Measurements from ENCODE around the gene ABCA8. TPM values are rescaled to one million over a fixed set of nuclear protein-coding genes. Genes with fewer than 3 reads are reported as not detected.

The ABCA8 gene
- total RNA-seq, 1 experiment from 2014 or later, result 0.15 TPM

DNA sequence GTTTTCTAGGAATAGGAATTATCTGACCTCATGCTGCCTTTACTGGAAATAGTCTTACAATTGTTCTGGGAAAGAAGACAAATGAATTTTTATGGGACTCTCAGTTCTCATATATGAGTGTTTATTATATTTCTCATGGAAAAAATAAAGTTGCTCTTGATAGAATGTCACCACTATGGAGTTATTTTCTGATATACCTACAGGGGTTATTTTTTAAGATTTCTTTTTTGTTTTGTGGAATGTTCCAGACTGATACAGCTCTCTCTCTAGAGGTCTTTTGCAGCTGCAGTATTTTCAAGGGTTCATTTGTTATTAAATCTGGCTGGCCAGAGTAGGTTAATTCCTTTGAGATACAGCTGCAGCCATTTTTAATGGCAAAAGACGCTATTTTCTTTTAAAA lies 100.7 kb downstream of the ABCA8 start:
- Mint-ChIP-seq H3K4me1 (peaks cover 6% of the 10 kb centered on the region), H3K27ac (no peak overlapping the region), H3K27me3 (ENCODE audit: low read depth) (no peaks in the 10 kb centered on the region), H3K9me3 (peaks cover 29% of the 10 kb centered on the region), H3K36me3 (peaks cover 4% of the 10 kb centered on the region; the same call in 1 of the 2 replicates), H3K4me3 (no peak overlapping the region)
- no peak for TF ChIP-seq ZBTB21 (CRISPR knock-in tag; IDR thresholded peaks at IDR 0.05; ENCODE audit: borderline replicate concordance)
- TF ChIP-seq PREB (CRISPR knock-in tag; IDR thresholded peaks at IDR 0.05; ENCODE audit: borderline replicate concordance), result no peak
- no peak for TF ChIP-seq ZNF138 (CRISPR knock-in tag; conservative IDR thresholded peaks at IDR 0.05)
- TF ChIP-seq ZNF281 (CRISPR knock-in tag; IDR thresholded peaks at IDR 0.05), result no peak
- TF ChIP-seq, protein P1, sequence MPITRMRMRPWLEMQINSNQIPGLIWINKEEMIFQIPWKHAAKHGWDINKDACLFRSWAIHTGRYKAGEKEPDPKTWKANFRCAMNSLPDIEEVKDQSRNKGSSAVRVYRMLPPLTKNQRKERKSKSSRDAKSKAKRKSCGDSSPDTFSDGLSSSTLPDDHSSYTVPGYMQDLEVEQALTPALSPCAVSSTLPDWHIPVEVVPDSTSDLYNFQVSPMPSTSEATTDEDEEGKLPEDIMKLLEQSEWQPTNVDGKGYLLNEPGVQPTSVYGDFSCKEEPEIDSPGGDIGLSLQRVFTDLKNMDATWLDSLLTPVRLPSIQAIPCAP (CRISPR knock-in tag; IDR thresholded peaks at IDR 0.05), result no peak
- no peak for TF ChIP-seq TCF7 (CRISPR knock-in tag; IDR thresholded peaks at IDR 0.05; ENCODE audit: low read depth)
- TF ChIP-seq KAT7 (CRISPR knock-in tag; IDR thresholded peaks at IDR 0.05; ENCODE audit: borderline replicate concordance), result no peak
- TF ChIP-seq ZMAT4 (CRISPR knock-in tag; IDR thresholded peaks at IDR 0.05), result no peak
- TF ChIP-seq, protein P2, sequence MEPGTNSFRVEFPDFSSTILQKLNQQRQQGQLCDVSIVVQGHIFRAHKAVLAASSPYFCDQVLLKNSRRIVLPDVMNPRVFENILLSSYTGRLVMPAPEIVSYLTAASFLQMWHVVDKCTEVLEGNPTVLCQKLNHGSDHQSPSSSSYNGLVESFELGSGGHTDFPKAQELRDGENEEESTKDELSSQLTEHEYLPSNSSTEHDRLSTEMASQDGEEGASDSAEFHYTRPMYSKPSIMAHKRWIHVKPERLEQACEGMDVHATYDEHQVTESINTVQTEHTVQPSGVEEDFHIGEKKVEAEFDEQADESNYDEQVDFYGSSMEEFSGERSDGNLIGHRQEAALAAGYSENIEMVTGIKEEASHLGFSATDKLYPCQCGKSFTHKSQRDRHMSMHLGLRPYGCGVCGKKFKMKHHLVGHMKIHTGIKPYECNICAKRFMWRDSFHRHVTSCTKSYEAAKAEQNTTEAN (CRISPR knock-in tag; IDR thresholded peaks at IDR 0.05), result no peak
- TF ChIP-seq, protein P3, sequence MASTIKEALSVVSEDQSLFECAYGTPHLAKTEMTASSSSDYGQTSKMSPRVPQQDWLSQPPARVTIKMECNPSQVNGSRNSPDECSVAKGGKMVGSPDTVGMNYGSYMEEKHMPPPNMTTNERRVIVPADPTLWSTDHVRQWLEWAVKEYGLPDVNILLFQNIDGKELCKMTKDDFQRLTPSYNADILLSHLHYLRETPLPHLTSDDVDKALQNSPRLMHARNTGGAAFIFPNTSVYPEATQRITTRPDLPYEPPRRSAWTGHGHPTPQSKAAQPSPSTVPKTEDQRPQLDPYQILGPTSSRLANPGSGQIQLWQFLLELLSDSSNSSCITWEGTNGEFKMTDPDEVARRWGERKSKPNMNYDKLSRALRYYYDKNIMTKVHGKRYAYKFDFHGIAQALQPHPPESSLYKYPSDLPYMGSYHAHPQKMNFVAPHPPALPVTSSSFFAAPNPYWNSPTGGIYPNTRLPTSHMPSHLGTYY (CRISPR knock-in tag; IDR thresholded peaks at IDR 0.05), result no peak
- no peak for TF ChIP-seq AFF4 (CRISPR knock-in tag; IDR thresholded peaks at IDR 0.05; ENCODE audit: borderline replicate concordance)
- TF ChIP-seq, protein P4, sequence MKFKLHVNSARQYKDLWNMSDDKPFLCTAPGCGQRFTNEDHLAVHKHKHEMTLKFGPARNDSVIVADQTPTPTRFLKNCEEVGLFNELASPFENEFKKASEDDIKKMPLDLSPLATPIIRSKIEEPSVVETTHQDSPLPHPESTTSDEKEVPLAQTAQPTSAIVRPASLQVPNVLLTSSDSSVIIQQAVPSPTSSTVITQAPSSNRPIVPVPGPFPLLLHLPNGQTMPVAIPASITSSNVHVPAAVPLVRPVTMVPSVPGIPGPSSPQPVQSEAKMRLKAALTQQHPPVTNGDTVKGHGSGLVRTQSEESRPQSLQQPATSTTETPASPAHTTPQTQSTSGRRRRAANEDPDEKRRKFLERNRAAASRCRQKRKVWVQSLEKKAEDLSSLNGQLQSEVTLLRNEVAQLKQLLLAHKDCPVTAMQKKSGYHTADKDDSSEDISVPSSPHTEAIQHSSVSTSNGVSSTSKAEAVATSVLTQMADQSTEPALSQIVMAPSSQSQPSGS (CRISPR knock-in tag; IDR thresholded peaks at IDR 0.05; ENCODE audit: borderline replicate concordance, low read depth), result no peak
- no peak for TF ChIP-seq NR3C1 (CRISPR knock-in tag; conservative IDR thresholded peaks at IDR 0.05; ENCODE audit: low read depth)
- ChIA-PET CTCF (interaction anchor here (0.7 kb wide), 1 partner anchor 387 kb away, joined by 4 read pairs; no protein-coding TSS in a partner anchor), POLR2A (no interaction called here)
- ATAC-seq, result no peak
- no peak for DNase-seq (ENCODE audit: low spot score)
